BLaER1 (cell line): ENCODE data around the gene TCF25.
A peak's percentile ranks its signal among the peaks of the same experiment; 100 is the strongest.
"Not testable (repeated sequence)": the region's sequence is repeated elsewhere in the genome, so short reads cannot be mapped to it uniquely, and the experiment has no call there.

Experiments
- H3K27ac ChIP-seq: shearing (Covaris generic); formaldehyde crosslinking; 2 replicates; pipeline ENCODE4 v1.8.1; 2022
- H3K27me3 ChIP-seq: shearing (Covaris generic); formaldehyde crosslinking; 2 replicates; pipeline ENCODE4 v1.8.1; 2022
- H3K36me3 ChIP-seq: shearing (Covaris generic); formaldehyde crosslinking; 2 replicates; pipeline ENCODE4 v1.8.1; 2022
- H3K4me1 ChIP-seq: shearing (Covaris generic); formaldehyde crosslinking; 2 replicates; pipeline ENCODE4 v1.8.1; 2022
- H3K4me2 ChIP-seq: shearing (Covaris generic); formaldehyde crosslinking; 2 replicates; pipeline ENCODE4 v1.8.1; 2022
- H3K4me3 ChIP-seq: shearing (Covaris generic); formaldehyde crosslinking; 2 replicates; pipeline ENCODE4 v1.8.1; 2022
- H3K9ac ChIP-seq: shearing (Covaris generic); formaldehyde crosslinking; 2 replicates; pipeline ENCODE4 v1.8.1; 2022
- H3K9me3 ChIP-seq: shearing (Covaris generic); formaldehyde crosslinking; 2 replicates; pipeline ENCODE4 v1.8.1; 2022
- H4K20me1 ChIP-seq: shearing (Covaris generic); formaldehyde crosslinking; 2 replicates; pipeline ENCODE4 v1.8.1; 2022
- Cebpa-rat ChIP-seq: shearing (Covaris generic); IDR thresholded peaks from 2 replicates; pipeline ENCODE4 v1.8.1; 2022

The TCF25 gene

GRCh38 chr16:89910717-89911354 is 37.4 kb downstream of the TCF25 start:
- peaks cover 72% of the 10 kb centered on the region for H3K36me3 ChIP-seq
- H3K27ac ChIP-seq = no peak overlapping the region
- H3K27me3 ChIP-seq = no peaks in the 10 kb centered on the region
- H3K4me1 ChIP-seq = peaks cover 50% of the 10 kb centered on the region
- H3K9me3 ChIP-seq = peaks cover 17% of the 10 kb centered on the region
- no peak overlapping the region for H3K4me2 ChIP-seq
- H3K9ac ChIP-seq = no peak overlapping the region
- peaks cover 27% of the 10 kb centered on the region for H4K20me1 ChIP-seq
- no peak overlapping the region for H3K4me3 ChIP-seq
- no peak for TF ChIP-seq Cebpa-rat

DNA sequence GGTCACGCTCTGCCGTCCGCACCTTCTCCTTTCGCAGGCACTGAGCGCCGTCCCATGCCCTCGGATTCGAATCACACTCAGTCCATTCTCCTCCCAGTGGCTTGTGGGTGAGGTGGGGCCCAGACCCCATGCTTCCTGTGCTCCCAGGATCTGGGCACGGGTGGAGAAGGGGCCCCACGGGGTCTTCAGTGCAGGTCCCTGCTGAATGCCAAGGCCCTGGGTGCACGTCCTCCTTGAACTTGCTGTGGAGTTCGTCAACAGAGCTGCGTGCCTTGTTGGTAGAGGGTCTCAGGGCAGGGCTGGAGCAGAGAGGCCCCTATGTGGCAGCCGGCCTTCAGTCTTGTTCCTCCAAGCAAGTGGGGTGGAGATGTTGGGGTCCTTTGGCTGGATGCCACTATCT is 38.0 kb downstream of the TCF25 start:
- TF ChIP-seq Cebpa-rat = no peak
- Histone ChIP-seq H3K9ac (no peak overlapping the region), H3K4me2 (no peak overlapping the region), H3K27me3 (no peaks in the 10 kb centered on the region), H4K20me1 (peaks cover 22% of the 10 kb centered on the region), H3K36me3 (peaks cover 67% of the 10 kb centered on the region), H3K9me3 (peaks cover 11% of the 10 kb centered on the region), H3K4me1 (peaks cover 50% of the 10 kb centered on the region), H3K4me3 (no peak overlapping the region), H3K27ac (no peak overlapping the region)

DNA sequence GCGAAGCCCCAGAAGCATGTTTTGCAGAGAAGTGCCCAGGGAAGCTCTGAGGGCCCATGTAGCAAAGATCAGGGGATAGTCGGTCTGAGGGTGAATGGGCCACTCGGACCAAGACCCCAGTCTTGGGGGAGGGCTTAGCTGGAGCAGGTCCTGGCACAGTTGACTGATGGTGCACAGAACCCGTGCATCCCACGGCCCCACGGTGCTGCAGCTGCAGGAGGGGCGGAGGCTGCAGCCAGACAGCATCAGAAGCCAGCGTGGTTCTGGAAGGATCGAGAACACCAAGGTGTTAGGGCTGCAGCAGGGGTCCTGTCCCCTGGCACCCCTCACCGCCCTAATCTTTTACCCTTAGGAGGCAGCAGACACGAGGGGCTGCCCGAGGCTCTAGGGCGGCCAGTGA is 38.8 kb downstream of the TCF25 start:
- Histone ChIP-seq H3K27ac (no peak overlapping the region), H4K20me1 (peaks cover 22% of the 10 kb centered on the region), H3K9ac (no peak overlapping the region), H3K9me3 (peaks cover 4% of the 10 kb centered on the region; the same call in 1 of the 2 replicates), H3K4me2 (no peak overlapping the region), H3K27me3 (no peaks in the 10 kb centered on the region), H3K36me3 (peaks cover 59% of the 10 kb centered on the region), H3K4me3 (no peak overlapping the region), H3K4me1 (peaks cover 55% of the 10 kb centered on the region)
- TF ChIP-seq Cebpa-rat = no peak

DNA sequence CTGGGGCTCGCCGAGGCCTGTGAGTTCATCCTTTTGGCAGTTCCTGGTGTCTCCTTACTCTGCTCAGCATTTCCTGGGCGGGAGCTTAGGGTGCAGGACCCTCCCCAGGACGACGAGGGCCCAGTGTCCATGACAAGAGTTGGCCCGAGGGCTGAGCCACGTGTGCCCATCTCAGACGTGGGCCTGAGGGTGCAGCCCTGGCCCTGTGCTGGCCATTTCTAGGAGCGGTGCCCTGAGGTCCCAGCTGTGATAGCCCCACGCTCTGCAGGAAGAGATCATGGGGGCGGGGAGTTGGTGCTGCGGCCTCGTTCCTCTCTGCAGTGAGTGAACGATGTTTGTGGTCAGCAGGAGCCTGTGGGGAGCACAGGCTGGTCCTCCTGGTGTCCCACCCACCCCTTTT is 39.2 kb downstream of the TCF25 start:
- Histone ChIP-seq H3K4me3 (no peak overlapping the region), H3K9ac (no peak overlapping the region), H3K27ac (no peak overlapping the region), H3K9me3 (peaks cover 4% of the 10 kb centered on the region; the same call in 1 of the 2 replicates), H4K20me1 (peaks cover 22% of the 10 kb centered on the region), H3K36me3 (peaks cover 59% of the 10 kb centered on the region), H3K4me2 (no peak overlapping the region), H3K27me3 (no peaks in the 10 kb centered on the region), H3K4me1 (peaks cover 60% of the 10 kb centered on the region)
- TF ChIP-seq Cebpa-rat = no peak

GRCh38 chr16:89913408-89914387 is 40.3 kb downstream of the TCF25 start:
- Histone ChIP-seq H3K4me3 (no peak overlapping the region), H3K4me2 (no peak overlapping the region), H3K9ac (no peak overlapping the region), H3K4me1 (peaks cover 69% of the 10 kb centered on the region), H3K9me3 (no peaks in the 10 kb centered on the region), H3K36me3 (peaks cover 52% of the 10 kb centered on the region), H3K27ac (no peak overlapping the region), H4K20me1 (peaks cover 22% of the 10 kb centered on the region), H3K27me3 (no peaks in the 10 kb centered on the region)
- TF ChIP-seq Cebpa-rat = no peak

DNA sequence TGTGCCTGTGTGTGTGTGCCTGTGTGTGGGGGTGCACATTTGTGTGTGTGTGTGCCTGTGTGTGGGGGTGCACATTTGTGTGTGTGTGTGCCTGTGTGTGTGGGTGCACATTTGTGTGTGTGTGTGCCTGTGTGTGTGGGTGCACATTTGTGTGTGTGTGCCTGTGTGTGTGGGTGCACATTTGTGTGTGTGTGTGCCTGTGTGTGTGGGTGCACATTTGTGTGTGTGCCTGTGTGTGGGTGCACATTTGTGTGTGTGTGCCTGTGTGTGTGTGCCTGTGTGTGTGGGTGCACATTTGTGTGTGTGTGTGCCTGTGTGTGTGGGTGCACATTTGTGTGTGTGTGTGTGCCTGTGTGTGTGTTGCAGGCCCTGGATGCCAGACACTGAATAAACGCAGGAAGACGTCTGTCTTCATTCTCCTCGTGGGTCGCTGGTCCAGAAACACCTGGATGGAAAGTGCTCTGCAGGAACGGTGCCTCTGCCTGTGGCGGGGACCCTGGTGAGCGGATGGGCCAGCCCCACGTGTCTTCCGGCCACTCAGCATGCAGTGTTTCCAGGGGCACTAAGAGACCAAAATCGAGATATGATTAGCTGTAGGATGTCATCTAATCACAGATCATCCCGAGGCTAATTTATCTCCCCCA is 41.4 kb downstream of the TCF25 start:
- Histone ChIP-seq H3K36me3 (peaks cover 41% of the 10 kb centered on the region), H3K4me1 (peaks cover 78% of the 10 kb centered on the region), H4K20me1 (peaks cover 18% of the 10 kb centered on the region)
- not testable (repeated sequence) for H3K4me3 ChIP-seq, H3K9ac ChIP-seq, H3K9me3 ChIP-seq, H3K4me2 ChIP-seq, H3K27me3 ChIP-seq, H3K27ac ChIP-seq

DNA sequence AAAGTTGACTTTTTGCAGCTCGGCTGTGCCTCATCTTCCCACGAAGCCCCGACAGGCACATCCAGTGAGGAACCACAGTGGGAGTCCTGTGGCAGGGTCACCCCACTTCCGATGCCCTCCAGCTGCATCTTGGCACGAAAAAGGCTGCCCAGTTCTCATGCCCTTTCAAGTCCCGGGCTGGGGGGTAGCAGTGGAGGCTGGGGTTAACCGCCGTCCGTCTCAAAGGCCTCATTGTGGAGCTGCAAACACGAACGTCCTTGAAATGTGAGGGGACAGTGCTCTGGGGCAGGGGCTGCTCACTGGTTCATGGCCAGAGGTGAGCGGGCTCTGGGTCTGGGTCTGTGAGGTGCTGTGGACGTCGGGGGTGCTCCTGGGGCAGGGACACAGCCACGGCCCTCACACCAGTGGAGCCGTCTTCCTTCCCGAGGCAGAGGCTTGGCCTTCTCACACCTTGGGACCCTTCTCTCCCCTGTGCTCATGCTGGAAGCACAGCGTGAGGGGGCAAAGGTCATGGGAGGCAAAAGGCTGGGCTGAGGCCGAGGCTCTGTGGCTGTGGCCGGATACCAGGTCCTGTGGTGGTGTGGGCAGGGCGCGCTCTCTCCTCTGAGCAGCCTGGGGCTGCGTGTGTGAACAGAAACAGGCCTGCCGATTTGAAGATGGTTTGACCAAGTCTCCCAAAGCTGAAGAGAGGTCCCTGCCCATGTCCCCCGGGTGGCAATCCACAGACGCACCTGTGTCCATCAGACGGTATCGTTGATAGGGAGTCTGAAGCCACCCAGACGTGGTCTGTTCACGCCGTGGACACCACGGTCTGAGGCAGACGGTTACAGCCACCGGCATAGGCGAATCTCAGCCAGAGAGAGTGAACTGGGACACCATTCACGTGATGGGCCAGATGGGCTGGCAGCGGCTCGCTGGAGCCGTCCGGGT is 42.2 kb downstream of the TCF25 start:
- H3K27me3 ChIP-seq = no peaks in the 10 kb centered on the region
- no peak overlapping the region for H3K9ac ChIP-seq
- H3K4me1 ChIP-seq = peaks cover 78% of the 10 kb centered on the region
- TF ChIP-seq Cebpa-rat = no peak
- peak overlapping the region; percentile 100; the same call in 1 of the 2 replicates for H3K4me2 ChIP-seq
- peaks cover 18% of the 10 kb centered on the region for H4K20me1 ChIP-seq
- H3K4me3 ChIP-seq = no peak overlapping the region
- H3K27ac ChIP-seq = peak overlapping the region; percentile 49; the same call in 1 of the 2 replicates
- H3K36me3 ChIP-seq = peaks cover 33% of the 10 kb centered on the region
- H3K9me3 ChIP-seq = no peaks in the 10 kb centered on the region

GRCh38 chr16:89917773-89918452 is 44.5 kb downstream of the TCF25 start:
- no peak for TF ChIP-seq Cebpa-rat
- H3K4me2 ChIP-seq = peak overlapping the region; percentile 100
- peaks cover 80% of the 10 kb centered on the region for H3K4me1 ChIP-seq
- peak overlapping the region; percentile 83 for H3K27ac ChIP-seq
- H3K9me3 ChIP-seq = no peaks in the 10 kb centered on the region
- H3K27me3 ChIP-seq = no peaks in the 10 kb centered on the region
- H4K20me1 ChIP-seq = peaks cover 16% of the 10 kb centered on the region; the same call in 1 of the 2 replicates
- H3K9ac ChIP-seq = peak overlapping the region; percentile 79
- H3K4me3 ChIP-seq = peak overlapping the region; percentile 66
- peaks cover 10% of the 10 kb centered on the region for H3K36me3 ChIP-seq
